Measurements from ENCODE around the gene NFASC. TPM values are rescaled to one million over a fixed set of nuclear protein-coding genes. Genes with fewer than 3 reads are reported as not detected.

The NFASC gene
- total RNA-seq, 1 donor from 2014 or later: 1.6 TPM

- Histone ChIP-seq H3K4me1 (ENCODE audit: control insufficient read depth in 3 of 3, insufficient read depth in 3 of 3, low read length in 3 of 3) (no peaks in the 10 kb centered on the region), H3K9ac (ENCODE audit: low read depth in 1 of 3, low read length in 3 of 3) (no peak overlapping the region), H3K4me3 (ENCODE audit: low read length in 3 of 3) (no peak overlapping the region), H3K27ac (ENCODE audit: low read depth, low read length) (no peak overlapping the region), H3K36me3 (ENCODE audit: control insufficient read depth in 3 of 3, insufficient read depth in 3 of 3, low read length in 3 of 3) (no peaks in the 10 kb centered on the region), H3K9me3 (ENCODE audit: control insufficient read depth in 3 of 3, low read length in 3 of 3) (no peaks in the 10 kb centered on the region), H3K27me3 (ENCODE audit: control insufficient read depth in 3 of 3, insufficient read depth in 3 of 3, low read length in 3 of 3) (peaks cover 48 to 66% (median 60%) of the 10 kb centered on the region in 3 donors)
These were observed 177.7 kb downstream of the NFASC start for GRCh38 chr1:205048382-205048781.

- H3K27ac ChIP-seq (ENCODE audit: low read depth, low read length): no peak overlapping the region
- H3K36me3 ChIP-seq (ENCODE audit: control insufficient read depth in 3 of 3, insufficient read depth in 3 of 3, low read length in 3 of 3): no peaks in the 10 kb centered on the region
- H3K4me1 ChIP-seq (ENCODE audit: control insufficient read depth in 3 of 3, insufficient read depth in 3 of 3, low read length in 3 of 3): no peaks in the 10 kb centered on the region
- H3K9ac ChIP-seq (ENCODE audit: low read depth in 1 of 3, low read length in 3 of 3): no peak overlapping the region
- peaks cover 41 to 56% (median 54%) of the 10 kb centered on the region in 3 donors for H3K27me3 ChIP-seq (ENCODE audit: control insufficient read depth in 3 of 3, insufficient read depth in 3 of 3, low read length in 3 of 3)
- H3K4me3 ChIP-seq (ENCODE audit: low read length in 3 of 3): no peak overlapping the region
- no peaks in the 10 kb centered on the region for H3K9me3 ChIP-seq (ENCODE audit: control insufficient read depth in 3 of 3, low read length in 3 of 3)
These were observed 178.8 kb downstream of the NFASC start for GRCh38 chr1:205049479-205049878.

- H3K27ac ChIP-seq (ENCODE audit: low read depth, low read length): no peak overlapping the region
- H3K4me1 ChIP-seq (ENCODE audit: control insufficient read depth in 3 of 3, insufficient read depth in 3 of 3, low read length in 3 of 3): no peaks in the 10 kb centered on the region
- H3K27me3 ChIP-seq (ENCODE audit: control insufficient read depth in 3 of 3, insufficient read depth in 3 of 3, low read length in 3 of 3): peaks cover 11 to 32% (median 26%) of the 10 kb centered on the region in 3 donors
- H3K4me3 ChIP-seq (ENCODE audit: low read length in 3 of 3): no peak overlapping the region
- no peaks in the 10 kb centered on the region for H3K36me3 ChIP-seq (ENCODE audit: control insufficient read depth in 3 of 3, insufficient read depth in 3 of 3, low read length in 3 of 3)
- no peaks in the 10 kb centered on the region for H3K9me3 ChIP-seq (ENCODE audit: control insufficient read depth in 3 of 3, low read length in 3 of 3)
- no peak overlapping the region for H3K9ac ChIP-seq (ENCODE audit: low read depth in 1 of 3, low read length in 3 of 3)
These were observed 182.0 kb downstream of the NFASC start for GRCh38 chr1:205052690-205053089.

- Histone ChIP-seq H3K27ac (ENCODE audit: low read depth, low read length) (no peak overlapping the region), H3K27me3 (ENCODE audit: control insufficient read depth in 3 of 3, insufficient read depth in 3 of 3, low read length in 3 of 3) (peaks cover 11 to 27% (median 27%) of the 10 kb centered on the region in 3 donors), H3K9me3 (ENCODE audit: control insufficient read depth in 3 of 3, low read length in 3 of 3) (no peaks in the 10 kb centered on the region), H3K4me3 (ENCODE audit: low read length in 3 of 3) (no peak overlapping the region), H3K36me3 (ENCODE audit: control insufficient read depth in 3 of 3, insufficient read depth in 3 of 3, low read length in 3 of 3) (no peaks in the 10 kb centered on the region), H3K9ac (ENCODE audit: low read depth in 1 of 3, low read length in 3 of 3) (no peak overlapping the region), H3K4me1 (ENCODE audit: control insufficient read depth in 3 of 3, insufficient read depth in 3 of 3, low read length in 3 of 3) (no peaks in the 10 kb centered on the region)
These were observed 182.6 kb downstream of the NFASC start for GRCh38 chr1:205053296-205053695.

GRCh38 chr1:205054013-205054412 is 183.4 kb downstream of the NFASC start:
- no peak overlapping the region for H3K9ac ChIP-seq (ENCODE audit: low read depth in 1 of 3, low read length in 3 of 3)
- peaks cover 4 to 20% (median 20%) of the 10 kb centered on the region in 3 donors for H3K27me3 ChIP-seq (ENCODE audit: control insufficient read depth in 3 of 3, insufficient read depth in 3 of 3, low read length in 3 of 3)
- H3K4me1 ChIP-seq (ENCODE audit: control insufficient read depth in 3 of 3, insufficient read depth in 3 of 3, low read length in 3 of 3): no peaks in the 10 kb centered on the region
- H3K4me3 ChIP-seq (ENCODE audit: low read length in 3 of 3): no peak overlapping the region
- H3K27ac ChIP-seq (ENCODE audit: low read depth, low read length): no peak overlapping the region
- H3K9me3 ChIP-seq (ENCODE audit: control insufficient read depth in 3 of 3, low read length in 3 of 3): no peaks in the 10 kb centered on the region
- H3K36me3 ChIP-seq (ENCODE audit: control insufficient read depth in 3 of 3, insufficient read depth in 3 of 3, low read length in 3 of 3): no peaks in the 10 kb centered on the region

GRCh38 chr1:205056188-205056611 is 185.5 kb downstream of the NFASC start:
- H3K9me3 ChIP-seq (ENCODE audit: control insufficient read depth in 3 of 3, low read length in 3 of 3): no peaks in the 10 kb centered on the region
- no peak overlapping the region for H3K9ac ChIP-seq (ENCODE audit: low read depth in 1 of 3, low read length in 3 of 3)
- H3K4me1 ChIP-seq (ENCODE audit: control insufficient read depth in 3 of 3, insufficient read depth in 3 of 3, low read length in 3 of 3): no peaks in the 10 kb centered on the region
- H3K27me3 ChIP-seq (ENCODE audit: control insufficient read depth in 3 of 3, insufficient read depth in 3 of 3, low read length in 3 of 3): peaks cover 4 to 13% (median 12%) of the 10 kb centered on the region in 3 donors
- no peaks in the 10 kb centered on the region for H3K36me3 ChIP-seq (ENCODE audit: control insufficient read depth in 3 of 3, insufficient read depth in 3 of 3, low read length in 3 of 3)
- no peak overlapping the region for H3K4me3 ChIP-seq (ENCODE audit: low read length in 3 of 3)
- no peak overlapping the region for H3K27ac ChIP-seq (ENCODE audit: low read depth, low read length)

GRCh38 chr1:205056956-205057568 is 186.4 kb downstream of the NFASC start:
- no peak overlapping the region for H3K27ac ChIP-seq (ENCODE audit: low read depth, low read length)
- H3K9me3 ChIP-seq (ENCODE audit: control insufficient read depth in 3 of 3, low read length in 3 of 3): no peaks in the 10 kb centered on the region
- H3K9ac ChIP-seq (ENCODE audit: low read depth in 1 of 3, low read length in 3 of 3): no peak overlapping the region
- H3K4me1 ChIP-seq (ENCODE audit: control insufficient read depth in 3 of 3, insufficient read depth in 3 of 3, low read length in 3 of 3): peaks cover 5 to 7% (median 5%) of the 10 kb centered on the region in 3 donors
- no peaks in the 10 kb centered on the region for H3K36me3 ChIP-seq (ENCODE audit: control insufficient read depth in 3 of 3, insufficient read depth in 3 of 3, low read length in 3 of 3)
- H3K27me3 ChIP-seq (ENCODE audit: control insufficient read depth in 3 of 3, insufficient read depth in 3 of 3, low read length in 3 of 3): peaks cover 4 to 13% (median 12%) of the 10 kb centered on the region in 3 donors
- H3K4me3 ChIP-seq (ENCODE audit: low read length in 3 of 3): no peak overlapping the region

GRCh38 chr1:205057808-205058575 is 187.3 kb downstream of the NFASC start:
- H3K27me3 ChIP-seq (ENCODE audit: control insufficient read depth in 3 of 3, insufficient read depth in 3 of 3, low read length in 3 of 3): peaks cover 4 to 10% (median 8%) of the 10 kb centered on the region in 3 donors

GRCh38 chr1:205058853-205059252 is 188.2 kb downstream of the NFASC start:
- no peaks in the 10 kb centered on the region for H3K9me3 ChIP-seq (ENCODE audit: control insufficient read depth in 3 of 3, low read length in 3 of 3)
- H3K36me3 ChIP-seq (ENCODE audit: control insufficient read depth in 3 of 3, insufficient read depth in 3 of 3, low read length in 3 of 3): no peaks in the 10 kb centered on the region
- no peak overlapping the region for H3K4me3 ChIP-seq (ENCODE audit: low read length in 3 of 3)
- no peak overlapping the region for H3K27ac ChIP-seq (ENCODE audit: low read depth, low read length)
- peaks cover 6 to 8% (median 8%) of the 10 kb centered on the region in 3 donors for H3K4me1 ChIP-seq (ENCODE audit: control insufficient read depth in 3 of 3, insufficient read depth in 3 of 3, low read length in 3 of 3)
- H3K9ac ChIP-seq (ENCODE audit: low read depth in 1 of 3, low read length in 3 of 3): no peak overlapping the region
- H3K27me3 ChIP-seq (ENCODE audit: control insufficient read depth in 3 of 3, insufficient read depth in 3 of 3, low read length in 3 of 3): peaks cover 3 to 9% (median 8%) of the 10 kb centered on the region in 3 donors

More at GRCh38 chr1:205057808-205058575, 187.3 kb downstream of the NFASC start:
- no peak overlapping the region for H3K9ac ChIP-seq (ENCODE audit: low read depth in 1 of 3, low read length in 3 of 3)
- no peak overlapping the region for H3K27ac ChIP-seq (ENCODE audit: low read depth, low read length)
- H3K36me3 ChIP-seq (ENCODE audit: control insufficient read depth in 3 of 3, insufficient read depth in 3 of 3, low read length in 3 of 3): no peaks in the 10 kb centered on the region
- H3K9me3 ChIP-seq (ENCODE audit: control insufficient read depth in 3 of 3, low read length in 3 of 3): no peaks in the 10 kb centered on the region
- H3K4me1 ChIP-seq (ENCODE audit: control insufficient read depth in 3 of 3, insufficient read depth in 3 of 3, low read length in 3 of 3): peaks cover 6 to 8% (median 8%) of the 10 kb centered on the region in 3 donors
- H3K4me3 ChIP-seq (ENCODE audit: low read length in 3 of 3): no peak overlapping the region

GRCh38 chr1:205059660-205060059 is 189.0 kb downstream of the NFASC start:
- no peak overlapping the region for H3K9ac ChIP-seq (ENCODE audit: low read depth in 1 of 3, low read length in 3 of 3)
- no peaks in the 10 kb centered on the region for H3K36me3 ChIP-seq (ENCODE audit: control insufficient read depth in 3 of 3, insufficient read depth in 3 of 3, low read length in 3 of 3)
- no peak overlapping the region for H3K27ac ChIP-seq (ENCODE audit: low read depth, low read length)
- no peaks in the 10 kb centered on the region for H3K9me3 ChIP-seq (ENCODE audit: control insufficient read depth in 3 of 3, low read length in 3 of 3)
- peaks cover 6 to 8% (median 8%) of the 10 kb centered on the region in 3 donors for H3K4me1 ChIP-seq (ENCODE audit: control insufficient read depth in 3 of 3, insufficient read depth in 3 of 3, low read length in 3 of 3)
- no peak overlapping the region for H3K4me3 ChIP-seq (ENCODE audit: low read length in 3 of 3)
- H3K27me3 ChIP-seq (ENCODE audit: control insufficient read depth in 3 of 3, insufficient read depth in 3 of 3, low read length in 3 of 3): peaks cover 0 to 8% (median 3%) of the 10 kb centered on the region in 3 donors

Measured in skeletal muscle tissue (tissue), 4 donors.